HL-60 (cell line): ENCODE measurements around the gene PRDM16.

ENCODE experiments used
- CTCF ChIP-seq: IDR thresholded peaks from one replicate; pipeline ENCODE4 v1.5.1; 2011; ENCODE audit warnings: low read length, control low read depth, inconsistent platforms; ENCODE audit not compliant: insufficient read depth
- GABPA ChIP-seq: IDR thresholded peaks from 2 replicates; pipeline ENCODE4 v1.6.1; 2012; ENCODE audit warnings: low read depth
- POLR2AphosphoS5 ChIP-seq: IDR thresholded peaks from 2 replicates; pipeline ENCODE4 v1.6.1; 2012; ENCODE audit warnings: low read depth
- REST ChIP-seq: IDR thresholded peaks from 2 replicates; pipeline ENCODE4 v1.6.1; 2012; ENCODE audit warnings: low read depth; ENCODE audit not compliant: insufficient replicate concordance
- SPI1 ChIP-seq: IDR thresholded peaks from 2 replicates; pipeline ENCODE4 v1.6.1; 2012; ENCODE audit warnings: low read depth, mild to moderate bottlenecking, borderline replicate concordance

GRCh38 chr1:3262681-3263286, 193.8 kb downstream of the PRDM16 start:
- no peak for TF ChIP-seq CTCF
- no peak for TF ChIP-seq POLR2AphosphoS5
- no peak for TF ChIP-seq GABPA
- no peak for TF ChIP-seq REST
- no peak for TF ChIP-seq SPI1
